ENCODE results near the gene CCDC138.

The CCDC138 gene

GRCh38 chr2:108920686-108921085, 134.1 kb downstream of the CCDC138 start:
- DNase-seq: no peak

- no peak for DNase-seq
Observed at GRCh38 chr2:108921096-108922030, 134.8 kb downstream of the CCDC138 start.

DNA sequence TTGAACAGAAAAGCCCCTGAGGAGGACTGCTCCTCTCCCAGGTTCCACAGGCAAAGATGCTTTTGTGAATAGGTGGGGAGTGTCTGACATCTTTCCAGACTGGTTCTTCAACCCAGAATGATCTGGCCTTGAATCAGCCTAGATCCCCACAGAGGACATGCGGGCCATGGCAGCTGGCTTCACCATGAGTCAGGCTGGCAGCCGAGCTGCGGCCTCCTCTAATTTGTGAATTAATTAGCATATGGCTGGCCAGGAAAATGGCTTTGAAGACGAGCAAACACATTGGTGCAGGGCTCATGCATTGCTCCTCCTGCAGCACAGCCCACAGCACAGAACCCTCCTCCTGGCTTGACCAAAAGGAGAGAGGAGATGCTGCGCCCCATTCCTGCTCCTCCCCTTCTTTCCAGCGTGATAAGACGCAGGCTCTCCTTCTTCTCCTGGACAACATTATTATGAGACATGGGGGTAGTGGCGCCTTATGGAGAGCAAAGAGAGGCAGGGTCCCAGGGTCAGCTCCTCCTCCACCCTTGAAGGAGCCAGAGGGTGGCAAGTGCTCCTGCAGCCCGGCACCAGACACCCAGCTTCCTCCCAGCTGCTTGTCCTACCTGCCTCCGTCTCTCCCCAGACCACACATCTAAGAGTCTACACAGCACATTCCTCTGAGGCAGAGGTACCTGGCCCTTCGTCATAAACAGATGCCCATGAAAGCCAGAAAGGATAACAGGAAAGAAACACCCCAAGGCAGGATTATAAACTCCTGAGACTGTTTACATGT, 135.8 kb downstream of the CCDC138 start:
- DNase-seq: no peak

- DNase-seq: no peak
Observed at GRCh38 chr2:108923019-108923700, 136.6 kb downstream of the CCDC138 start.

DNA sequence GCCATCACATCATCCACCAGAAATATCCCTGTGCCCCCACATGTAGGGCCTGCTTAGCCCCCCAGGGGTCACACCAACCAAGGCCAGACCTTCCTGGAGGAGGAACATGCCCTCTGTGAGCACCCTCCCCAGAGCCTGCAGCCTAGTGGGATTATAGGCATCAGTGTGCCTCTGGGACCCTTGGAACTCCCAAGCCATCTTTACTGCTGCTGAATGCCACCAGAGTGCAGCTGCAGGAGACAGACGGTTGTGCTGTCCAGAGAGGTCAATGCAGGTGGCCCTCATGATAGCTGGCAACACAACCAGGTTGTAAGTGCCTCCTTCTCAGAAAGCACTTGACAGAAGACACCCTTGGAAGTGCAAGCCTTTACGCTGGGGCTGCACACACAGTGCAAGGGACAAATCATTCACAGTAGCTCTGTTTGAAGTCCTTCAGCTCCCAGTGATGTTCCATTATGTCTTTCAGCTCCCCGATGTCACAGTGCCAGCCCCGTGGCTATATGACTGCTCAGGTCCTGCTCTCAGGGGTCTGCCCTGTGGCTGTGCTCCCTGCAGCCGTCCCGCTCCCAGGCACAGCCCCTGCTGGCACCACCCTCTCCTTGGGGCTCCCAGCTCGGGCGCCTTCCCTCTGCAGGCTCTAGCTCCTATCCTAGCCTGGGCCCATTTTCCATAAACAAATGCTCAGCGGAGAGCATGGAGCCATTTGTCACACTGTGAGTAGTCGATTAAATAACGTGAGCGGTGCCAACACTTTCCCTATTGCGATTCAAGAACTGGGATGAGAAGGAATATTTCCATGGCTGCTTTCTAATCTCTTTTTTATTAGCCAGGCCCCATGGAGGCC, 137.4 kb downstream of the CCDC138 start:
- DNase-seq: no peak

GRCh38 chr2:108924580-108925251, 138.1 kb downstream of the CCDC138 start:
- DNase-seq: no peak

- DNase-seq: no peak
Observed at GRCh38 chr2:108925286-108925685, 138.7 kb downstream of the CCDC138 start.

DNA sequence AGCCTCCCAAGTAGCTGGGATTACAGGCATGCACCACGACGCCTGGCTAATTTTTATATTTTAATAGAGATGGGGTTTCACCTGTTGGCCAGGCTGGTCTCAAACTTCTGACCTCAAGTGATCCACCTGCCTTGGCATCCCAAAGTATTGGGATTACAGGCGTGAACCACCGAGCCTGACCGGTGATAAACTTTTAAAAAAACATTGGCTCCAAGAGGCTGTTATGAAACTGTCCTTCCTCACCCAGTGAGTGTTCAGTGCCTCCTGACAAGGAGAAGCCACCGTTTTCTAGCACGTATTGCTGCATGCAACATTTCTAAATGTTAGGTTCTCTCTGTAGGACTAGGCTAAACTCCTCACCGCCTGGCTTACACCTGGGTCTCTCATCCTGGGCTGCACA, 139.2 kb downstream of the CCDC138 start:
- no peak for DNase-seq

All from activated naive CD4-positive, alpha-beta T cell treated with anti-CD3 and anti-CD28 coated beads, Interleukin-2, amount 50 U/mL, for 16 hours (primary cell).